Parathyroid adenoma (tissue), 2 donors: Measurements from ENCODE around the gene MPHOSPH9.

Experiments
- H2AFZ ChIP-seq: fragments of 300-600 bp; sonication (generic); one replicate; pipeline ENCODE4 v1.7.0; 2017; ENCODE audit warnings: antibody characterized with exemption, mild to moderate bottlenecking
- H3K27ac ChIP-seq: fragments of 300-600 bp; sonication (generic); one replicate; pipeline ENCODE4 v1.7.0; 2017
- H3K27me3 ChIP-seq: fragments of 300-600 bp; sonication (generic); one replicate; pipeline ENCODE4 v1.7.0; 2017; ENCODE audit warnings: low read length; ENCODE audit not compliant: control insufficient read depth, insufficient read depth
- H3K36me3 ChIP-seq: fragments of 300-600 bp; sonication (generic); one replicate; pipeline ENCODE4 v1.7.0; 2017; ENCODE audit warnings: low read length; ENCODE audit not compliant: control insufficient read depth, insufficient read depth
- H3K4me1 ChIP-seq: fragments of 300-600 bp; sonication (generic); one replicate; pipeline ENCODE4 v1.7.0; 2017; ENCODE audit warnings: control low read depth
- H3K4me2 ChIP-seq: fragments of 300-600 bp; sonication (generic); one replicate; pipeline ENCODE4 v1.7.0; 2017; ENCODE audit warnings: low read length
- H3K4me3 ChIP-seq: fragments of 300-600 bp; sonication (generic); one replicate; pipeline ENCODE4 v1.7.0; 2017; ENCODE audit warnings: low read depth, low read length
- H3K79me2 ChIP-seq: fragments of 300-600 bp; sonication (generic); one replicate; pipeline ENCODE4 v1.7.0; 2017; ENCODE audit warnings: control low read depth
- H3K9ac ChIP-seq: fragments of 300-600 bp; sonication (generic); one replicate; pipeline ENCODE4 v1.7.0; 2017; ENCODE audit warnings: mild to moderate bottlenecking
- H3K9me3 ChIP-seq: fragments of 300-600 bp; sonication (generic); one replicate; pipeline ENCODE4 v1.7.0; 2017; ENCODE audit warnings: low read length; ENCODE audit not compliant: control insufficient read depth
- TF ChIP-seq, protein P1 (sequence below): fragments of 300-600 bp; sonication (generic); IDR thresholded peaks from one replicate; pipeline ENCODE4 v1.7.0; 2017; ENCODE audit warnings: antibody characterized with exemption, mild to moderate bottlenecking
- donor health status: primary hyperparathyroidism.

MPHOSPH9 gene

DNA sequence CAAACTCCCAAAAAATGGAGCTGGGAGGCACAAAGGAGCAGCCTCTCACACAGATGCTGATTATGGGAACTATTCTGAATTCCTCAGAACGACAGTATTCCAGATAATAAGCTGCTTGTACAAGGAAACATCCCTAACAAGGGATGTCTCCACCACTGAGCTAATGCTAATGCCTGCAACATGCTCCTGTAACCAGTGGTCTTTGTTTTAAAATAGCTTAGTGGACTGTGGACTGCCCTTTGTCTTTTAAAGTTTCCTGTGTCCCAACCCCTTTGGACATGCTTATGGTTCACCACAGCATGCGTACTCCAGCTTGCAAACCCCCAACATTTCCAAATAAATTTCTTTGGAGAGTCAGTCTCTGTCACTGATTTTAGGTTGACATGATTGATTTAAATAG, 65.6 kb downstream of the MPHOSPH9 start:
- Histone ChIP-seq H3K36me3 (no peaks in the 10 kb centered on the region), H2AFZ (no peak overlapping the region), H3K79me2 (no peaks in the 10 kb centered on the region), H3K27me3 (no peaks in the 10 kb centered on the region), H3K9ac (no peak overlapping the region), H3K4me1 (no peaks in the 10 kb centered on the region), H3K27ac (no peak overlapping the region), H3K9me3 (no peaks in the 10 kb centered on the region), H3K4me3 (no peak overlapping the region), H3K4me2 (no peak overlapping the region)
- TF ChIP-seq, protein P1, sequence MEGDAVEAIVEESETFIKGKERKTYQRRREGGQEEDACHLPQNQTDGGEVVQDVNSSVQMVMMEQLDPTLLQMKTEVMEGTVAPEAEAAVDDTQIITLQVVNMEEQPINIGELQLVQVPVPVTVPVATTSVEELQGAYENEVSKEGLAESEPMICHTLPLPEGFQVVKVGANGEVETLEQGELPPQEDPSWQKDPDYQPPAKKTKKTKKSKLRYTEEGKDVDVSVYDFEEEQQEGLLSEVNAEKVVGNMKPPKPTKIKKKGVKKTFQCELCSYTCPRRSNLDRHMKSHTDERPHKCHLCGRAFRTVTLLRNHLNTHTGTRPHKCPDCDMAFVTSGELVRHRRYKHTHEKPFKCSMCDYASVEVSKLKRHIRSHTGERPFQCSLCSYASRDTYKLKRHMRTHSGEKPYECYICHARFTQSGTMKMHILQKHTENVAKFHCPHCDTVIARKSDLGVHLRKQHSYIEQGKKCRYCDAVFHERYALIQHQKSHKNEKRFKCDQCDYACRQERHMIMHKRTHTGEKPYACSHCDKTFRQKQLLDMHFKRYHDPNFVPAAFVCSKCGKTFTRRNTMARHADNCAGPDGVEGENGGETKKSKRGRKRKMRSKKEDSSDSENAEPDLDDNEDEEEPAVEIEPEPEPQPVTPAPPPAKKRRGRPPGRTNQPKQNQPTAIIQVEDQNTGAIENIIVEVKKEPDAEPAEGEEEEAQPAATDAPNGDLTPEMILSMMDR = no peak

DNA sequence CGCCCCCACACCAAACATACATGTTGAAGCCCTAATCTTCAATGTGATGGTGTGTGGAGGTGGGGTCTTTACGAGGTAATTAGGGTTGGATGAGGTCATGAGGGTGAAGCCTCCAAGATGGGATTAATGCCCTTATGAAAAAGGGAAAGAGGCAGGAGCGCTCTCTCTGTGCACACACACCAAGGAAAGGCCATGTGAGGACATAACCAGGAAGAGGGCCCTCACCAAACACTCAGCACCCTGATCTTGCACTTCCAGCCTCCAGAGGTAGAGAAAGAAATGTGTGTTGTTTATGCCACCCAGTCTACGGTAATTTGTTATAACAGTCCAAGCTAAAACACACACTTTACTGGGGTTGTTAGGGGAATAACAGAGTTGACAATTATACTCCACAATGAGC, 67.4 kb downstream of the MPHOSPH9 start:
- Histone ChIP-seq H3K36me3 (no peaks in the 10 kb centered on the region), H2AFZ (no peak overlapping the region), H3K9me3 (no peaks in the 10 kb centered on the region), H3K79me2 (no peaks in the 10 kb centered on the region), H3K9ac (no peak overlapping the region), H3K4me3 (no peak overlapping the region), H3K4me2 (peak overlapping the region; percentile 47), H3K4me1 (no peaks in the 10 kb centered on the region), H3K27me3 (no peaks in the 10 kb centered on the region), H3K27ac (peak overlapping the region; percentile 71)
- TF ChIP-seq, protein P1 = no peak

DNA sequence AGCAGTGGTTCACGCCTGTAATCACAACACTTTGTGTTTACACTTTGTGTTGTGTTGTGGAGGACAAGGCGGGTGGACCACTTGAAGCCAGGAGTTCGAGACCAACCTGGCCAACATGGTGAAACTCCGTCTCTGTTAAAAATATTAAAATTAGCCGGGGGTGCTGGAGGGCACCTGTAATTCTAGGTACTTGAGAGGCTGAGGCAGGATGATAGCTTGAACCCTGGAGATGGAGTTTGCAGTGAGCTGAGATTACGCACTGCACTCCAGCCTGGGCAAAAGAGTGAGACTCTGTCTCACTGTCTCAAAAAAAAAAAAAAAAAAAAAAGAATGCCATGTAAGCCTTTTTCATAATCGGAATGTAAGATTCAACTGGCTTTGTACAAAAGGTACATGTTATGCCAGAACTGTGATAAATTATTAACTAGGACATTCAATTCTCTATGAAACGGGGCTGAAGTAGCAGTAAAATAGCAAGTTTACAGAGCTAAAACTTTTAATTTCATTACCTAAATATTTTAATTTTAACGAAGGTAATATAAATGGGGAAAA, 68.2 kb downstream of the MPHOSPH9 start:
- Histone ChIP-seq H3K9me3 (no peaks in the 10 kb centered on the region), H3K27ac (peak overlapping the region; percentile 71), H3K27me3 (no peaks in the 10 kb centered on the region), H3K4me3 (peak overlapping the region; percentile 36), H3K79me2 (no peaks in the 10 kb centered on the region), H2AFZ (no peak overlapping the region), H3K4me2 (peak overlapping the region; percentile 47), H3K4me1 (no peaks in the 10 kb centered on the region), H3K36me3 (no peaks in the 10 kb centered on the region), H3K9ac (no peak overlapping the region)
- TF ChIP-seq, protein P1 = no peak

DNA sequence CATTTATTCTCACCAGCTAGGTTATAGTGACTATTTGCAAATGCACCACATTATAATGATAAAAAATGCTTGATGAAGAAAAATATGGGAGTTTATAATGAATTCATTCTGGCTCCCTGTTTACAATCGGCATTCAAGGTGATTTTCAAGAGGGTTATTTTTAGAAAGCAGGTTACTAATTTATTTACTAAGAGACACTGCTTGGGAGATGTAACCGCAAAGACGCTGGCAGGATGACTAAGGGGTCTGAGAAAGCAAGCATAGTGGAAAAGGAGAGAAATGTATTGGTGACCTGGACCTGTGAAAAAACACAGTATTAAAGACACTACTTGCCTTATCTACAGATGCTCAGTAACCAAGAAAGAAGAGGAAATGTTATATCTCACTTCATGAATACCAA, 68.7 kb downstream of the MPHOSPH9 start:
- Histone ChIP-seq H3K4me3 (peak overlapping the region; percentile 36), H3K9ac (no peak overlapping the region), H3K4me2 (peak overlapping the region; percentile 47), H2AFZ (no peak overlapping the region), H3K79me2 (no peaks in the 10 kb centered on the region), H3K27ac (peak overlapping the region; percentile 71), H3K9me3 (no peaks in the 10 kb centered on the region), H3K27me3 (no peaks in the 10 kb centered on the region), H3K4me1 (no peaks in the 10 kb centered on the region), H3K36me3 (no peaks in the 10 kb centered on the region)
- TF ChIP-seq, protein P1 = no peak

DNA sequence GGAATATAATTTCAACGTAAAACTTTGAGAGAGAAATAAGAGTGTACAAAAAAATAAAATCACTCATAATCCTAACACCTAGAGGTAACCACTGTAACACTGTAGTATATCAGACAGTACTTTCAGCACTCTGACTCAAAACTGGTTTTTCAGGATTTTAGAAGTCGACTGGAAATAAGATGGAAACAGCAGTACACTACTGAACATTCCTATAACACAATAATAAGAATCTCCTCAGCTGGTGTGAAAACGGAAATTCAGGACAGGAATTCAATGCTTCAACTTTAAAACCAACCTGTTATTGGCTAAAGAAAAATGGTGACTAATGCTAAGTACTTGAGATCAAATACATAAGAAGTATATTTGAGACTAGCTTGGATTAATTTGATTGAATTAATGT, 69.7 kb downstream of the MPHOSPH9 start:
- H3K27ac ChIP-seq = peak overlapping the region; percentile 71
- peak overlapping the region; percentile 39 for H3K4me3 ChIP-seq
- H3K4me1 ChIP-seq = no peaks in the 10 kb centered on the region
- H3K79me2 ChIP-seq = no peaks in the 10 kb centered on the region
- no peak overlapping the region for H3K9ac ChIP-seq
- H3K9me3 ChIP-seq = no peaks in the 10 kb centered on the region
- H2AFZ ChIP-seq = no peak overlapping the region
- no peaks in the 10 kb centered on the region for H3K27me3 ChIP-seq
- TF ChIP-seq, protein P1 = no peak
- peak overlapping the region; percentile 47 for H3K4me2 ChIP-seq
- no peaks in the 10 kb centered on the region for H3K36me3 ChIP-seq
